ENCODE results near the gene PRSS33. TPM values are rescaled to one million over a fixed set of nuclear protein-coding genes. Genes with fewer than 3 reads are reported as not detected.

The PRSS33 gene
- total RNA-seq, 1 experiment from 2014 or later, result not detected

DNA sequence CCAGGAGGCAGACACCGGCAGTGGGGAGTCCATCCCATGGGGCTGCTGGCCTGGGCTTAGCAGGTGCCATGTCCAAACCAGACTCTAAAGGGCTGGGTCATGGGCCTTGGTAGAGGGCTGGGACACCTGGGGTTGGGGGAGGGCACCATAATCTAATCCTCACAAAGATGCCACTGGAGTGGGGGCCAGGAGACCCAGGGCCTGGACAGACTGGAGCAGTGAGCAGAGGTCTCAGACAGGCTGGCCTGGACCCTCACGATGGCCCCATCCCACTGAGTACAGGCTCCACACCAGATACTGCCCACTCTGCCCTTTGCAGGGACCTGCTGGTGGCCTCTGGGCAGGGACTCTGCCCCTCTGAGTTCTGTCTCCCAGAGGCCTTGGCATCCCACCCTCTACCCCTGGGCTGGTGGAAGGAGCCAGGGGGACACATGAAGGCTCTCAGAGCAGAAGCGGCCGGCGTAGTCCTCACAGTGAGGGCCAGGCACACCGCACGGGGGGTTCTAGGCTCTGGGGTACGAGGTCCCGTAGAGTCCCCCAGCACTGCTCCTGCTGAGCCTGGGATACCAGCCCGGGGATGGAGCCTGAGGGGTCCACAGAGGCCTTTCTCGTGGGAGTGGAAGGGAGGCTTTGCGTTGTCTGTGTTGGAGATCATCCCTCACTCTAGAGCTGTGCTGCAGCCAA, 44.9 kb downstream of the PRSS33 start:
- H3K9me3 Mint-ChIP-seq, result no peaks in the 10 kb centered on the region
- Histone ChIP-seq H2BK20ac (ENCODE audit: low read depth, low read length, poor library complexity, severe bottlenecking) (no peak overlapping the region), H3K9ac (ENCODE audit: extremely low read depth, insufficient read length, low read length) (no peak overlapping the region), H2AK5ac (ENCODE audit: insufficient read length, low read length) (no peak overlapping the region), H3K23ac (ENCODE audit: insufficient read length, low read depth, low read length) (no peak overlapping the region), H3K4me2 (ENCODE audit: insufficient read depth, insufficient read length, low read length) (no peak overlapping the region), H2AFZ (ENCODE audit: low read length) (no peak overlapping the region), H4K8ac (replicated peaks; ENCODE audit: insufficient read length, low read depth, low read length) (no peak overlapping the region), H3K27ac (ENCODE audit: insufficient read length, low read depth, low read length) (no peak overlapping the region), H2BK5ac (ENCODE audit: insufficient read length, low read length) (no peak overlapping the region), H3K27me3 (ENCODE audit: insufficient read depth, low read length) (no peaks in the 10 kb centered on the region), H3K23me2 (ENCODE audit: insufficient read length, low read depth, low read length, poor library complexity, severe bottlenecking) (no peaks in the 10 kb centered on the region), H3K79me2 (ENCODE audit: insufficient read depth, low read length) (no peaks in the 10 kb centered on the region), H4K91ac (ENCODE audit: insufficient read length, low read depth, low read length) (no peak overlapping the region), H3K56ac (ENCODE audit: insufficient read length, low read depth, low read length) (no peak overlapping the region), H2BK12ac (ENCODE audit: insufficient read length, low read depth, low read length) (no peak overlapping the region), H4K20me1 (ENCODE audit: control insufficient read depth, insufficient read depth, insufficient read length) (no peaks in the 10 kb centered on the region), H3T11ph (ENCODE audit: low read length) (no peak overlapping the region), H3K18ac (ENCODE audit: insufficient read length, low read depth, low read length) (no peak overlapping the region), H2BK15ac (ENCODE audit: low read depth, low read length) (no peak overlapping the region), H4K5ac (ENCODE audit: insufficient read length, low read depth, low read length) (no peak overlapping the region), H2BK120ac (ENCODE audit: low read depth, low read length, poor library complexity, severe bottlenecking) (no peak overlapping the region), H3K79me1 (ENCODE audit: insufficient read depth, low read depth, low read length, poor library complexity, severe bottlenecking) (no peaks in the 10 kb centered on the region), H3K9me3 (ENCODE audit: control insufficient read depth, low read depth, low read length) (no peaks in the 10 kb centered on the region), H3K14ac (ENCODE audit: insufficient read depth, low read length) (no peak overlapping the region), H3K4ac (ENCODE audit: low read depth, low read length) (no peak overlapping the region), H3K4me1 (ENCODE audit: insufficient read depth, low read length) (no peaks in the 10 kb centered on the region)
- no peak for DNase-seq
- no CpG with 5 or more reads among the region's 12 CpGs for WGBS (ENCODE audit: extremely low coverage, insufficient read length, low lambda C conversion rate)
- no peaks in the 10 kb centered on the region; the same call in 1 of the 2 replicates for H3K27me3 Mint-ChIP-seq (ENCODE audit: low read depth)
- no peak overlapping the region for H3K27ac Mint-ChIP-seq
- H3K4me1 Mint-ChIP-seq, result peaks cover 9 to 15% of the 10 kb centered on the region in 2 experiments; a peak in 2 of 4 replicates
- TF ChIP-seq, protein P1, sequence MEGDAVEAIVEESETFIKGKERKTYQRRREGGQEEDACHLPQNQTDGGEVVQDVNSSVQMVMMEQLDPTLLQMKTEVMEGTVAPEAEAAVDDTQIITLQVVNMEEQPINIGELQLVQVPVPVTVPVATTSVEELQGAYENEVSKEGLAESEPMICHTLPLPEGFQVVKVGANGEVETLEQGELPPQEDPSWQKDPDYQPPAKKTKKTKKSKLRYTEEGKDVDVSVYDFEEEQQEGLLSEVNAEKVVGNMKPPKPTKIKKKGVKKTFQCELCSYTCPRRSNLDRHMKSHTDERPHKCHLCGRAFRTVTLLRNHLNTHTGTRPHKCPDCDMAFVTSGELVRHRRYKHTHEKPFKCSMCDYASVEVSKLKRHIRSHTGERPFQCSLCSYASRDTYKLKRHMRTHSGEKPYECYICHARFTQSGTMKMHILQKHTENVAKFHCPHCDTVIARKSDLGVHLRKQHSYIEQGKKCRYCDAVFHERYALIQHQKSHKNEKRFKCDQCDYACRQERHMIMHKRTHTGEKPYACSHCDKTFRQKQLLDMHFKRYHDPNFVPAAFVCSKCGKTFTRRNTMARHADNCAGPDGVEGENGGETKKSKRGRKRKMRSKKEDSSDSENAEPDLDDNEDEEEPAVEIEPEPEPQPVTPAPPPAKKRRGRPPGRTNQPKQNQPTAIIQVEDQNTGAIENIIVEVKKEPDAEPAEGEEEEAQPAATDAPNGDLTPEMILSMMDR (conservative IDR thresholded peaks at IDR 0.05), result no peak
- no peak overlapping the region for H3K4me3 Mint-ChIP-seq
- H3K36me3 Mint-ChIP-seq (ENCODE audit: insufficient read depth in 1 of 3, low read depth in 3 of 3), result no peaks in the 10 kb centered on the region
